EH (cell line): ENCODE measurements around the gene C1GALT1C1L.
A peak's percentile ranks its signal among the peaks of the same experiment; 100 is the strongest.
"Not testable (repeated sequence)": the region's sequence is repeated elsewhere in the genome, so short reads cannot be mapped to it uniquely, and the experiment has no call there.

ENCODE experiments used
- DNase-seq: peaks from one replicate; pipeline ENCODE4 v3.0.0-alpha.2; 2015; ENCODE audit warnings: low read depth

C1GALT1C1L gene

GRCh38 chr2:43653506-43653905 lies 22.7 kb downstream of the C1GALT1C1L start:
- no peak for DNase-seq

GRCh38 chr2:43648994-43649701 lies 27.1 kb downstream of the C1GALT1C1L start:
- peak; percentile 30 for DNase-seq

GRCh38 chr2:43643680-43644079 lies 32.5 kb downstream of the C1GALT1C1L start:
- DNase-seq = no peak

- DNase-seq = no peak
Measured at GRCh38 chr2:43642363-43642762, 33.9 kb downstream of the C1GALT1C1L start.

GRCh38 chr2:43637030-43637803 lies 39.0 kb downstream of the C1GALT1C1L start, which contains the start of gene PLEKHH2:
Gene PLEKHH2, plus strand, starts transcription at chr2:43637260. Its CDS starts 7,414 bp downstream, at chr2:43644674.
- peak; percentile 79 for DNase-seq

- no peak for DNase-seq
Measured at GRCh38 chr2:43636621-43637020, 39.6 kb downstream of the C1GALT1C1L start.

GRCh38 chr2:43636153-43636552 lies 40.1 kb downstream of the C1GALT1C1L start:
- DNase-seq = not testable (repeated sequence)

GRCh38 chr2:43634604-43635306 lies 41.5 kb downstream of the C1GALT1C1L start:
- DNase-seq = peak; percentile 88

- DNase-seq = no peak
Measured at GRCh38 chr2:43631618-43632317, 44.5 kb downstream of the C1GALT1C1L start.
